GM19351 (cell line): Measurements from ENCODE around the gene CAMK2D.
A peak's percentile ranks its signal among the peaks of the same experiment; 100 is the strongest.

ENCODE experiments used
- ATAC-seq: cut with Tn5 transposase; IDR thresholded peaks from one replicate; pipeline ENCODE4 v1.9.1; 2021; ENCODE audit warnings: mild to moderate bottlenecking, moderate library complexity; ENCODE audit not compliant: unreplicated experiment

The CAMK2D gene

DNA sequence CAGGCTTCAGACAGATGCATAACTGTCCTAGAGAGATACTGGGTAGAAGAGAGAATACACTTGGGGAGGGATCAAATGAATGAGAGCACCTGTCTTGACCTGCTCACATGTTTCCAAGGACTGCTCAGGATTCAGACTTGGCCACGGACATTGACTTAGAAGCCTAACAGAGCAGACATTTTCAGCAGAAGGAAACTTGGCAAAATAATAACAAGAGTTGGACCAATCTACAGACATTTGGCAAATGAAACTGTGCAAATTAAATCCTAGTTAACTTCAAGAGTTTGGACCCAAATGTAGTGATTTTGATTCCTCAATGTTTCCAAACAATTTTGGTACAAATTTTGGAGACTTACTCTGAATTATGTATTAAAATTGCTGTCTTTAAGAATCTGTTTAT, 223.9 kb downstream of the CAMK2D start:
- ATAC-seq: no peak

DNA sequence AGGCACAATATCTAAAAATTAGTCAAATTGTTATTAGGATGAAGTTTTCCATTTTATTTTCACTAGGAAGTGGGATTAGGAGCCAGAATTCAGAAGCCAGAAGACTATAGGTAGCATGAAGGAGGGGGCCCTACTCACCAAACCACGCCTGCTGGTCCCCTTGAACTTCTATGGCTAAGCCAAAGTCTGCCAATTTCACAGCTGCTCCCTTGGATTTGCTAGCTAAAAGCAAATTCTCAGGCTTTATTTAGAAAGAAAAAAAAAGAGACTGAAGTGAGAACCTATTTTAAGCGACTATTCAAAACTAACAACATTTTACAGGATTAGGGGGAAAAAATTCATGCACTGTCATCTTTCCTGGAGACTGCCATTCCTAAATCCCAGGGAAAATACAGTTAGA, 224.3 kb downstream of the CAMK2D start:
- ATAC-seq: no peak

DNA sequence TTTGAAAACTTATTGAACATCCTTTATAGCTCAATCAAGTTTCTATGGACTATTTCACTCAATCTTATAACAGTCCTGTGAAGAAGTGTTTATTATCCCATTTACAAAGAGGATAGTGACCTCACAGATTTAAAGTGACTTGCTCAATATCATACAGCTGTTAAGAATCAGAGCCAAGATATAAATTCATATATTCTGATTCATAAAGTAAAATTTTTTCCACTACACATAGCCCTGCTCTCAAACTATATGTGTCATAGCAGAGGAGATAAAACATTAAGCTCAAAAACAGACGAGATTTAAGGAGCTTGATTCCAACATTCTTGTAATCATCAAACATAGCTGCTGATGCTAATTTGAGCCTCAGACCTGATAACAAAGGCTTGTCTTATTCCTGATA, 226.8 kb downstream of the CAMK2D start:
- no peak for ATAC-seq

DNA sequence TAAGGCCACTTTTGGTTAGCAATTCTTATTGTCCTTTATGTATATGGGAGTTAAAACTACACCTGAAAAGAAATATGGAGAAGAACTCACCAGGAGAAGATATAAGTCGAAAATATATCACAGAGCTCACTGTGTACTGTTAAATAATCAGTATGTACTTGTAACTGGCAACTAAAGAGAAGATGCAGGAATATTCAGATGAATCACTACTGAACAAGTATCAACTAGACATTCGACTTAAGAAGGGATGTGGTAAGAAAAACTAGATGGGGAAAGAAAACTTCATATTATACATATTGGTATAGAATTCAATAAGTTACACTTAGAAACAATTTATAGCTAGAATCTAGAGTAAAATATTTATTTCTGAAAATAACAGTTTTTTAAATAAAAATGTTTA, 230.0 kb downstream of the CAMK2D start:
- ATAC-seq: no peak

DNA sequence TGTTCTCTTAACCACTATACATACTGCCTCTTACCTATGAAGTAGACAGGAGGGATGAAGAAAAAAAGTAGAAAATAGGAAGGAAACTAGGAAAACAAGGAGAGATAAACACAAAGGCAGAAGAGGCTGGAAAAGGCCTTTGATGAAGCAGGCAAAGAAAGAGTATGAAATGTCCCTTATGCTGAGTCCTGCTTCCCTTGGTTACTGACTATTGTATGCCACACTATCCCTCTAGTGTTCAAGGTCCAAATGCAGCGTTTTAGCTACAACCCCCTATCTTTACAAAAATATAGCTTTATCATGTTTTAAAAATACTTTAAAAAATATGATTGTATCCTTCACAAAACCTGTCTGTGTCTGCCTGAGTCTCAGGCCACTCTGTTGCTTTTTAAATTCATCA, 233.1 kb downstream of the CAMK2D start:
- no peak for ATAC-seq

DNA sequence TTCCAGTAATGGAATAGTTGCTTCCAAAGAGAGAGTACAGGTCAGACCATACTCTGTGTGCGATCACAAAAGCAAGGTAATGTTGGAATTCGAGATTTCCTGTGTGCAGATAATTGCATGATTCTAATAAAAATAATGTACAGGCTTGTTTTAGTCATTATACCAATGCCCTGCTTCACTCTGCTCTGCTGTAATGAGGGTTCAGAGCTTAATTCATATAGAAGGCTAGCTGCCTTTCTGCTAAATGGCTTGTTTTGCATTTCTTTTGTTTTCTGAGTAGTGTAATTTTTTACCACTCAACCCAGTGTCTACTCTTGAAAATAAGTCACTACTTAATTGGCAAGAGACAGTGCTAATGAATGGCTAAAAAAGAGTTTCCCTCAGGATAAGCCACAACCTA, 236.0 kb downstream of the CAMK2D start:
- no peak for ATAC-seq

DNA sequence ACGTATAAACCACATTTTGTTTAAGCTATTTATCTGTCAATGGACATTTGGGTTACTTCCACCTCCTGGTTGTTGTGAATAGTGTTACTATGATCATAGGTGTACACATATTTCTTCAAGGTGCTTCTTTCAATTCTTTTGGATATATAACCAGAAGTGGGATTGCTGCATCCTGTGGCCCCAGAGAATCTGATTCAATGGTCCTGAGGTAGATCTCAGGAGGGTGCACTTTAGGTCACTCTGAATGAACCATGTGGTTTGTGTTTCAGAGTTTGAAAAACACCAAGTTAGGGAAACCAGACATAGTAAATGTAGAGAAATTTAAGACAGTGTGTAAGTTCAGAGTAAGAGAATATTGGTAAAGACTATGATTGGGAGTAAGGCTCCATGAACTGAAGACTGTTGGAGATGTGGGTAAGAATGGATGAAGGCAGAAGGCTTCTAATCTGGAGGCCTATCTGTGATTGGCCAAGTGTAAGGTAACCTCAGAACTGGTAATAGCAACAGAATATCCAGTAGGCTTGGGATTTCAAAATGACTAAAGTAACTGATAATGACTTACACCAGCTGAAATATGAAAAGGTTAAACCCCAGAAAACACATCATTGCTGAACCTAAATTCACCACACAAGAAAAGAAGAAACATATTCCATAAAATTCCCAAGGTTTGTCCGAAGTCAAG, 236.9 kb downstream of the CAMK2D start:
- ATAC-seq: peak; percentile 30

DNA sequence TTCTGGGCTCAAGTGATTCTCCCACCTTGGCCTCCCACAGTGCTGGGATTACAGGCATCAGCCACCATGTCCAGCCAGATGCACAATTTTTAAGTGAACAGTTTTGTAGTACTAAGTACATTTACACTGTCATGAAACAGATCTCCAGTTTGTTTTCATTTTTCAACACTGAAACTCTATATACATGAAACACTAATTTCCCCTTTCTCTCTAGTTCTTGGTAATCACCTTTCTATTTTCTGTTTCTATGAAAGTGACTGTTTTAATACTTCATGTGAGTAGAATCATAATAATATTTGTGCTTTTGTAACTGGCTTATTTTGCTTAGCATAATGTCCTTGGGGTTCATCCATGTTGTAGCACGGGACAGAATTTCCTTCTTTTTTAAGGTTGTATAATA, 237.4 kb downstream of the CAMK2D start:
- ATAC-seq: peak; percentile 96

DNA sequence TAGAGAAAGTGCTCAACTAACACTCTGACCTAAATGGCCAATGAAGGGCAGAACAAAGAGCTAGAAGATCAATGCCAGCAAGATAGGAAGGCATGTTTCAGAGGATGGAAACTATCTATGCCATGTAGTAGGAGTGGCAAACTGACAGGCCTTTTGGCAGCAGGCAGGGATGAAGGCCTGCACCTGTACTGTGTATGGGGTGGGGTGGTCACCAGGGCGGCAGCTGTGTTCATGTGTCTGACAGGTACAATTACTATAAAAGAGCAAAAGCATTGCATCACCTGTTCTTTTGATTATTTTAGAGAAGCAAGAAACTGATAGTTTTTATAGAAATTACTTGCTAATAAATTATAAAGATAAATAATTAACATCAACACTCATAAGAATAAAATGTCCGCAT, 239.1 kb downstream of the CAMK2D start:
- ATAC-seq: no peak

DNA sequence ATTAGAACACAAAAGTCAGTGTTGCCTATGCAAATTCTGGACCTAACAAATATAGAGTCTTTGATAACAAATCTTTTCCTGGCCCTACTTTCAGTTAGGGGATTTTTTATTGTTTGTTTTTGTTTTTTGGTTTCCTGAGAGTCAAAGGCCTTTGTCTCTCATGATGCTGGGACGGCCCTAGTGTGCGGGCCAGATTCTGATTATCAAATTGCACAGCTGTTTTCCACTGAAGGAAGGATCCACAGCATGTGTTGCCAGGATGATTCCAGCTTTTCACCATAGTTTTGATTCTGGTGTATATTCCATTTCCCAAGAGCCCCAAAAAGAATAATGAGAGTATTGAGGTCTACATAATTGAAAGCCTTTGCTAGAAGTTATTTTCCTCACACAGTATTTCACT, 248.2 kb downstream of the CAMK2D start:
- ATAC-seq: no peak

DNA sequence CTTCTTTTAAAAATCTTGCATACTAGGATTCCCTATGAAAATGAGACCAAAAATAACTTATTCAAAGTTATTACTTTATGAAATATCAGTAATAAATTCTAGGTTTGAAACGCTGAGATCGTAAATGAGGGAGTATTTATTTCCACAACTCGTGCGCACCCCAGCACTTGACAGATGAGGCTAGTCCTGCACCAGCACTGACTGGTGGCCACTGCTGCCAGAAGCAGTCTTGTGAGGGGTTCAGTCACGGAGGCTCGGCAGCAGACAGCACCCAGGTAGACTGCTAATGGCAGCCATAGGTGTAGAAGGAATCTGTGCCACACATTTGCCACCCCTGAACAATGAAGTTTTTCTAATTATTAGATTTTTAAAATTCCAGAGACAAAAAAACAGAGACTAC, 248.7 kb downstream of the CAMK2D start:
- ATAC-seq: no peak

DNA sequence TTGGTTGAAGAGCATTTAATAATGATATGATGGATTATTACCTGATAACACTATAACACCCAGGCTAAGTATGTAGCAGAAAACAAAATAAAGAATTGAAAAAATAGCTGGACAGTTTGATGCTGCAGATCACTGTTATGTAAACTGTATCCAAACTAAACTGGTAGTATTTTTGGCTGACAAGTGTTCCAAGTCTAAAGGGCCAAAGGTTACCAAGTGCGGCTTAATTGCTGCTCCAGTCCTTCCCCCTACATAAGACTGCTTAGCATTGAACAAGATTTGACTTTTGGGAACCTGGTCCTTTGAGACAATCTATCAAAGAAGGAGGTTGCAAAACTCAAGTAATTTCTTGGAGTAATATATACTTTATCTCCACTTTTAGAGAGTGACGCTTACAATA, 249.6 kb downstream of the CAMK2D start:
- ATAC-seq: no peak

DNA sequence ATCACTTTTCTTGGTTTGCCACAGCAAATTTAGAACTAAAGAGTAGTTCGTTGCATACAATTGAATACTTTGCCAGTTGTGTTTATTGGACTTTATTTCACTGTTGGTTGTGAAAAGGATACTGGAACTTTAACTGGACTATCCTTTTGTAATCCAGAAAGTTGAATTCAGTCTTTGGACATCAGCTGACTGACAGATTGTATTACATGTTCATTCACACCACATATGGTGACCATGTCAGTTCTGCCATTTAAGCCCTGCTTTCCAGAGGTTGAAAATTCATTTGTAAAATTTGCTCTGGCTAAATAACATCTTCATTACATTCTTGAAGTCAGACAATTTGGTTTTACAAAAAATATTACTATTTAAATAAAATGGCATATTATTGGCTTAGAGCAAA, 251.7 kb downstream of the CAMK2D start:
- no peak for ATAC-seq

DNA sequence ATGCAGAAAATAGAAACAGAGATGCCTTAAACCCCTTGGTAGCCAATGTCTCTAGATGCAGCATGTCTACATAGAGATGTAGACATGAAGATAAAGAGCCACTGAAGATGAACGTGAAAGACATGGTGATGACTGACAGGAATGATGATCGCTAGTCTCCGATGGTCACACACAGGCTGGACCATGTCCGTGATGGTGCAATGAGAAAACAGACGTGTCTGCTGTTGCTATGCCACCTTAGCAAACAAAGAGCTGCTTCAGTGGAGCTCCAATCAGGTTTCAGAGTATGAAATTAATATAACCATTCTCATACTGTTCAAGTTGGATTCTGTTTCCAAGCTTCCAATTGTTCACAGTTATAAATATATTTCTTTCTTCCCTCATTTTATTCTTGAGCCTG, 256.5 kb downstream of the CAMK2D start:
- no peak for ATAC-seq

DNA sequence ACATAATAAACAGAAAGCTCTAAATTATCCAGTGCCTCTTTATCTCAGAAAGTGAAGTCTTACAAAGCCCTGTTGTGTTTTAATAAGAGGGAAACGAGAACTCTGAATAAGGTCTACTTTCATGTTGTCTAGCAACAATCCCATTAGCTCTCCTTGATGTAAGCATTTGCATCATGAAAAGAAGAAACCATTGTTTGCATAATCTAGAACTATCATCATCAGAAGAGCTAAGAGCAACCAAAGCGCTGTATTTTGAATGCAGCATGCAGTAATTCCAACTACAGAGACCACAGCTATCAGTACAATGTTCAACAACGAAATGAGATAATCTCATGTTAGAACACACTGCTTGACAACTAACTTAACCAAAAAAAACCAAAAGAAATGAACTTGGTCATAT, 257.1 kb downstream of the CAMK2D start:
- no peak for ATAC-seq

DNA sequence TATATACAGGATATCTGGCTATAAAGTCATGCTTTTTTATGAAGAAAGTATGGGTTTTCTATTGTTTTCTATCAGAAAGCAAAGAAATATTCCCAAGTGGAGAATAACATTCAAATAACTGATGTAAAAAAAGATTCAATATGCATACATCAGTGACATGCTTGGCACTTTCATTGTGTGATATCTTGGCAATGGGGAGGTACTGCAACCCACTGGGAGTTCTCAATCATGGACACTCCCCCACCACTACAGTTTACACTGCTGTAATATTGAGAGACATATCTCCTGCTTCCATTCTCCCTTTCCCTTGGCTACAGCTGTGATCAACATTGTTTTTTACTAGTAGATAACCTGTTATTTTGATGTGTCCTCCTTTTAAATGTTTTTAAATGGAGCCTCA, 257.8 kb downstream of the CAMK2D start:
- ATAC-seq: no peak

DNA sequence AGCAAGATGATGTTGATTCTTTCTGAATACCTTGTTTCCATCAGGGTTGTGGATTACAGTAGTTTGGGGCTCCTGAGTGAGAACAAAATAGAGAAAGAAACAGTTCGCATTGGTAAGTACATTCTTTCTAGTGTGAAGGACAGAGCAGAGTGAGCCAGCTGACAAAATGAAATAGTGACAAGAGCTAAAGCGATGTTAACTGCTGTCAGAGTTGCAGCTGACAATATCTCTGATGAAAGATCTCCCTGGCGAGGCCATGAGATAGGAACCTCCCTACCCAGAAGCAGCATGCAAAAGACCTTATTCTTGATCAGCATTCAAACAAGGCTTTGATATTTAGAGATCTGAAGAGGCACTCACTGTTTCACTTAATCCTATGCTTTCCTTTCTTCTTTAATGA, 258.6 kb downstream of the CAMK2D start:
- ATAC-seq: no peak

DNA sequence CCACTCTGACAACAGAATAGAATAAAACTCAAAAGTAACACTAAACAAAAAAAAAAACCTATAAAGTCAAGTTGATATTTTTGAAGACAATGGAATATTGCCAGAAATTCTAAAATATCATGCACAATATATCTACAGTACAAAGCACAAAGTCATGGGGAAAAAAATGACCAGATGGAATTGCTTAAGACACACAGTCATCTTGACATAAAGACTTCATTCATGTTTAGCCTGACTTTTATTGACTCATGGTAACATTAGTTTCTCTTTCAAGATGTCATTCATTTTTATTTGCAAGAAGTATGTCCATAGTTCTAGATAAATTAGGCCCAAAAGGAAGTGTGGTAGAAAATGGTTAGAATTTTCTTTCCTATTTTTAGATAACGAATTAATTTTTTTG, 259.1 kb downstream of the CAMK2D start:
- no peak for ATAC-seq

DNA sequence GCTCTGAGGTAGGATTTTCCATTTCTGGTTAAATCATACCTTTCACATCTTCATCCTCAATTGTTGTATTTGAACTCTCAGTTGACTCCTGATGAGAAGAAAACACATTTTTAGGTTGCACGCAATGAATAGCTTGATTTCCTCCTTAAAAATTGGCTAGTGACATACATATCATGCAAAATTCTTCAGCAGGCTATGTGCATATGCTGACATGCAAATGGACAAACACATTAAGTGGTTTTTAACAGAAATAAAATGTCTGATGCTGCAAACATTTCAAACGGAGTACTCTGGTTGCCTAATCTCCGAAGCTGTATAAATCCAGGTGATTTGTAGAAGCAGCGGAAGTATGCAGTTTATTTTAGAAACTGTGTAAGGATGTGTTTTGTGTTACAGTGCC, 261.1 kb downstream of the CAMK2D start:
- ATAC-seq: no peak

DNA sequence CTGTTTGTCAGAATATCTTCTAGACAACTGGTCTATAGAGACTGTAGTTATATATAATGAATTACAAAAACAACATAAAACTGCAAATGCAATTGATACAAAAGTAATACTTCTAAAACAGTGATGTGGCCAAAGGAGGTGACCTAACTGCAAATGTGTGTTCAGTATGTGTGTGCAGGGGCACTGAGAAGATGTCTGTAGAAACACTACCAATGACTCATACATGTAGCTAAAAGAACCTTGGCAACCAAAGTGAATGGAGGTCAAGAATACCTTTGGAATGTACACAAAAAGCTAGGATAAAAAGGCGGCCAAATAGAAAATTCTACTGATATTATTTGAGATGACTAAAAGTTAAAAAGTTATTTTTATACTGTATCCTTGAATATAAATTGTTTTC, 261.8 kb downstream of the CAMK2D start:
- no peak for ATAC-seq

DNA sequence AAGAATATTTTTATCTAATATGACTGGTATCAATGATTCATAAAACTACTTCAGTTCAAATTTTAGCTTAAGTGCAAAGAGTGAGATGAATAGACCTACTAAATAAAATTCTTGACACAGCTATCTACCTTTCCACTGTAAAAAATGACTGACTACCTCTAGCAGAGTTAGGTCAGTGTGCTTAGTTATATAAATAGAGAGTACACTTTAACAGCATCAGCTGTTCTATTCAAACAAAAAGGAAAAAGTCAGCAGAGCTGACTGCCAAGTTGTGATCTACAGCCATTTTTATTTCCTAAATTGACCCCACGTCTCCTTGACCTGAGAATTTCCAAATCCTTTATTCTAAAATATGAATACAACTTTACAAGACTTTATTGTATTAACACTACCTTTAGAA, 262.4 kb downstream of the CAMK2D start:
- no peak for ATAC-seq

DNA sequence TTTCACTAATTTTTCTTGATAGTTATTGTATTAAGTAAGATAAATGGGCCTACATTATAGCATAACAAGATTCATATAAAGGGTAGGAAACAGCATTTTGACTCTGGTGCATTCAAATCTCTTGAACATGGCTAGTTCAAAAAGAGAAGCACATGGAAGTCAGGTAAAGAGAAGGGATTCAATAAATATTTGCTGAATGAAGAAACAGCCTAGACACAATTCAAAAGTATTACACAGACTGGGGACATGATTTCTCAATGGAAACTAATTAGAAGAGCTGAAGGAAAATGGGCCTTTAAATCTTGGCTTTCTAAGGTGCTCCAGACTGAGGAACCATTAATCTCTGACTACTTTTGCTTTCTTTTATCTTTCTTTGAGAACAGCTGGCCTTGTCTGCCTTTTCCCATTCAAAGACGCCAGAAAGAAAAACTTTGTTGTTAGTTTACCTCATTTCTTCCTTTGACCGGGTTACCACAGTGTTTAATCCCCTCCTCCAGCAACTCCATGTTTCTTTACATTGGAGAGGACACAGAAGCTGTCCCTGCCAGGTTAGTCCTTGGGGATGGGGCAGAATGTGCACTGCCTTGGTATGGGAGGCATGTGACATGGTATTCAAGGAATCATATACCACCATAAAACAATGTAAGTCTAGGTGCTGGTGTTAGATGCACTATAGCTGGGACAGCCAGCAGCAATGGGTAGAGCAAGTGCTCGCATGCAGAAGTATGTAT, 264.2 kb downstream of the CAMK2D start:
- ATAC-seq: no peak

DNA sequence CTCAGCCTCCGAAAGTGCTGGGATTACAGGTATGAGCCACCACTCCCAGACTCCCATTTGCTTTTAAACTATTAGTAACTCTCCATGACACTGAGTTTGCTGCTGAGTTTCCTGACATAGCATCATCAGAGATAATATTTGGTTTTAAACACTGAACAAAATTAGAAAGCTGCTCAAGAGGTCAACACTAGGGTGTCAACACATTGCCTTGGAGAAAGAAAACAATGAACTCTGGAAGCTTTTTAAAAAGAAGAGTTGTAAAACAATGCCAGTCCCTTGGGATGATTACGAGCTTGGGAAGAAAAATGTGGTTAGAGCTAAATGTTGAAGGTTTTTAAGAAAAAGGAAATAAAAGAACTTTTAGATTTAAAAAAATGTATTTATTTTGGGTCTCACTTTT, 264.8 kb downstream of the CAMK2D start:
- ATAC-seq: no peak
